ENCODE results near the gene LRRC8D.

The LRRC8D gene

GRCh38 chr1:89881415-89882058 lies 60.7 kb downstream of the LRRC8D start:
- peak; percentile 43 to 45 for DNase-seq

GRCh38 chr1:89882348-89883029 lies 61.7 kb downstream of the LRRC8D start:
- TF ChIP-seq GATA1 (IDR thresholded peaks at IDR 0.05; ENCODE audit: low read depth, low read length) (no peak), POLR2A (IDR thresholded peaks at IDR 0.05; ENCODE audit: low read length) (no peak)
- no peak for DNase-seq

More at GRCh38 chr1:89881415-89882058, 60.7 kb downstream of the LRRC8D start:
- no peak for TF ChIP-seq GATA1 (IDR thresholded peaks at IDR 0.05; ENCODE audit: low read depth, low read length)
- TF ChIP-seq POLR2A (IDR thresholded peaks at IDR 0.05; ENCODE audit: low read length) = no peak

GRCh38 chr1:89883030-89883379 lies 62.2 kb downstream of the LRRC8D start:
- no peak for TF ChIP-seq POLR2A (IDR thresholded peaks at IDR 0.05; ENCODE audit: low read length)
- TF ChIP-seq GATA1 (IDR thresholded peaks at IDR 0.05; ENCODE audit: low read depth, low read length) = no peak
- DNase-seq = no peak

GRCh38 chr1:89884718-89885596 lies 64.1 kb downstream of the LRRC8D start:
- no peak for DNase-seq
- no peak for TF ChIP-seq GATA1 (IDR thresholded peaks at IDR 0.05; ENCODE audit: low read depth, low read length)
- TF ChIP-seq POLR2A (IDR thresholded peaks at IDR 0.05; ENCODE audit: low read length) = no peak

GRCh38 chr1:89887270-89887669 lies 66.4 kb downstream of the LRRC8D start:
- peak; percentile 58 to 62 for DNase-seq
- TF ChIP-seq POLR2A (IDR thresholded peaks at IDR 0.05; ENCODE audit: low read length) (no peak), GATA1 (IDR thresholded peaks at IDR 0.05; ENCODE audit: low read depth, low read length) (no peak)

GRCh38 chr1:89887713-89888112 lies 66.9 kb downstream of the LRRC8D start:
- TF ChIP-seq GATA1 (IDR thresholded peaks at IDR 0.05; ENCODE audit: low read depth, low read length) = no peak
- no peak for TF ChIP-seq POLR2A (IDR thresholded peaks at IDR 0.05; ENCODE audit: low read length)
- DNase-seq = peak; percentile 52 to 55

GRCh38 chr1:89888480-89889322 lies 67.9 kb downstream of the LRRC8D start:
- peak; percentile 30 to 36 for DNase-seq
- no peak for TF ChIP-seq POLR2A (IDR thresholded peaks at IDR 0.05; ENCODE audit: low read length)
- TF ChIP-seq GATA1 (IDR thresholded peaks at IDR 0.05; ENCODE audit: low read depth, low read length) = no peak

- no peak for DNase-seq
- TF ChIP-seq GATA1 (IDR thresholded peaks at IDR 0.05; ENCODE audit: low read depth, low read length) = no peak
- TF ChIP-seq POLR2A (IDR thresholded peaks at IDR 0.05; ENCODE audit: low read length) = no peak
These were observed 68.4 kb downstream of the LRRC8D start for GRCh38 chr1:89889323-89889615.

- TF ChIP-seq POLR2A (IDR thresholded peaks at IDR 0.05; ENCODE audit: low read length) (no peak), GATA1 (IDR thresholded peaks at IDR 0.05; ENCODE audit: low read depth, low read length) (no peak)
- peak; percentile 62 to 74 for DNase-seq
These were observed 69.4 kb downstream of the LRRC8D start for GRCh38 chr1:89890085-89890752.

GRCh38 chr1:89892816-89893215 lies 72.0 kb downstream of the LRRC8D start:
- no peak for DNase-seq
- no peak for TF ChIP-seq POLR2A (IDR thresholded peaks at IDR 0.05; ENCODE audit: low read length)
- no peak for TF ChIP-seq GATA1 (IDR thresholded peaks at IDR 0.05; ENCODE audit: low read depth, low read length)

- no peak for TF ChIP-seq POLR2A (IDR thresholded peaks at IDR 0.05; ENCODE audit: low read length)
- TF ChIP-seq GATA1 (IDR thresholded peaks at IDR 0.05; ENCODE audit: low read depth, low read length) = no peak
- peak; percentile 77 to 85 for DNase-seq
These were observed 73.7 kb downstream of the LRRC8D start for GRCh38 chr1:89894210-89895201.
